GM19328 (cell line): ENCODE data around the gene DMD.

Experiments
- ATAC-seq: cut with Tn5 transposase; IDR thresholded peaks from one replicate; pipeline ENCODE4 v1.9.1; 2021; ENCODE audit warnings: mild to moderate bottlenecking, moderate library complexity; ENCODE audit not compliant: unreplicated experiment

DMD gene

GRCh38 chrX:33045245-33045644 lies 166.1 kb downstream of the DMD start:
- no peak for ATAC-seq

- ATAC-seq = no peak
Observed at GRCh38 chrX:33041141-33041540, 170.2 kb downstream of the DMD start.

GRCh38 chrX:33032700-33033099 lies 178.6 kb downstream of the DMD start:
- no peak for ATAC-seq

GRCh38 chrX:33014949-33015348 lies 196.4 kb downstream of the DMD start:
- ATAC-seq = no peak

GRCh38 chrX:33014086-33014485 lies 197.3 kb downstream of the DMD start:
- ATAC-seq = no peak

- ATAC-seq = no peak
Observed at GRCh38 chrX:33001107-33001506, 210.2 kb downstream of the DMD start.

- no peak for ATAC-seq
Observed at GRCh38 chrX:32998776-32999175, 212.6 kb downstream of the DMD start.

GRCh38 chrX:32995427-32995826 lies 215.9 kb downstream of the DMD start:
- ATAC-seq = no peak

- no peak for ATAC-seq
Observed at GRCh38 chrX:32987142-32987541, 224.2 kb downstream of the DMD start.

GRCh38 chrX:32985544-32985943 lies 225.8 kb downstream of the DMD start:
- ATAC-seq = no peak

GRCh38 chrX:32966821-32967355 lies 244.5 kb downstream of the DMD start:
- ATAC-seq = no peak

GRCh38 chrX:32954125-32954524 lies 257.2 kb downstream of the DMD start:
- ATAC-seq = no peak

GRCh38 chrX:32948130-32948529 lies 263.2 kb downstream of the DMD start:
- ATAC-seq = no peak

GRCh38 chrX:32937043-32937442 lies 274.3 kb downstream of the DMD start:
- no peak for ATAC-seq

GRCh38 chrX:32933548-32933947 lies 277.8 kb downstream of the DMD start:
- ATAC-seq = no peak

- ATAC-seq = no peak
Observed at GRCh38 chrX:32929040-32929439, 282.3 kb downstream of the DMD start.

- no peak for ATAC-seq
Observed at GRCh38 chrX:32896088-32896487, 315.3 kb downstream of the DMD start.

GRCh38 chrX:32894679-32895078 lies 316.7 kb downstream of the DMD start:
- ATAC-seq = no peak

- no peak for ATAC-seq
Observed at GRCh38 chrX:32893751-32894150, 317.6 kb downstream of the DMD start.

- ATAC-seq = no peak
Observed at GRCh38 chrX:32877592-32877991, 333.8 kb downstream of the DMD start.

- ATAC-seq = no peak
Observed at GRCh38 chrX:32874839-32875238, 336.5 kb downstream of the DMD start.

GRCh38 chrX:32873786-32874185 lies 337.6 kb downstream of the DMD start:
- ATAC-seq = no peak

GRCh38 chrX:32871636-32872035 lies 339.7 kb downstream of the DMD start:
- no peak for ATAC-seq

- no peak for ATAC-seq
Observed at GRCh38 chrX:32868524-32868895, 342.8 kb downstream of the DMD start.
